GM21717 (cell line): ENCODE results near the gene COA6.
"Not testable (repeated sequence)": the region's sequence is repeated elsewhere in the genome, so short reads cannot be mapped to it uniquely, and the experiment has no call there.

ENCODE experiments used
- ATAC-seq: cut with Tn5 transposase; IDR thresholded peaks from one replicate; pipeline ENCODE4 v1.9.1; 2021; ENCODE audit warnings: mild to moderate bottlenecking, moderate library complexity; ENCODE audit not compliant: unreplicated experiment

Gene COA6, protein sequence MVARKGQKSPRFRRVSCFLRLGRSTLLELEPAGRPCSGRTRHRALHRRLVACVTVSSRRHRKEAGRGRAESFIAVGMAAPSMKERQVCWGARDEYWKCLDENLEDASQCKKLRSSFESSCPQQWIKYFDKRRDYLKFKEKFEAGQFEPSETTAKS

DNA sequence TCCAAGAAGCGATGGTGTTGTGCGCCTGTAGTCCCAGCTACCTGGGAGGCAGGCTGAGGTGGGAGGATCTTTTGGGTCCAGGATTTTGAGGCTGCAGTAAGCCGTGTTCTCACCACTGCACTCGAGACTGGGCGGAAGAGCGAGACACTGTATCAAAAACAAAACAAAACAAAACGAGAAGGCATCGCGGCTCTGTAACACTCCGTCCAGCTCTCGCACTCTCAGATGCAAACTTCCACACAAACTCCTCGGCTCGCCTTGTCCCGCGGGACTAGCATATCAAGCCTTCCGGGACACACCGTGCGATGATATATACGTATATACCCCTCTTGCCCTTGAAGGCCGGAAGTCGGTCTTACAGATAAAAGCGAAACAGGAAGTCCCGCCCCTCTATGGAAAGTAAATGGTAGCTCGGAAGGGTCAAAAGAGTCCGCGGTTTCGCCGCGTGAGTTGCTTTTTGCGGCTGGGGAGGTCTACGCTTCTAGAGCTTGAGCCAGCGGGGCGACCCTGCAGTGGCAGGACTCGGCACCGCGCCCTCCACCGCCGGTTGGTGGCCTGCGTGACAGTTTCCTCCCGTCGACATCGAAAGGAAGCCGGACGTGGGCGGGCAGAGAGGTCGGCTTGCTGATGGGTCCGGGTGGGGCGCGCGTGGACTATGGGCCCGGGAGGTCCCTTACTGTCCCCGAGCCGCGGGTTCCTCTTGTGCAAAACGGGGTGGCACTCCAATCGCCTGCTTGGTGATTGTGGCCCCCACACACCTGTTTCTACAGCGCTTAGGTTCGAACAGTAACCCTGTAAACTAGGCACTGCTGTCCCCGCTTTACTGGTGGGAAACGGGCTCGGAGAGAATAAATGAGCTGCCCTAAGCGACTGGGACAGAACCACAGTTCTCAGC is at the start of gene COA6:
TSS of gene COA6 (plus strand) at position 393 of the 895 bp plus-strand sequence. CDS start at position 404, 11 bp downstream.
- ATAC-seq = peak; percentile 96

DNA sequence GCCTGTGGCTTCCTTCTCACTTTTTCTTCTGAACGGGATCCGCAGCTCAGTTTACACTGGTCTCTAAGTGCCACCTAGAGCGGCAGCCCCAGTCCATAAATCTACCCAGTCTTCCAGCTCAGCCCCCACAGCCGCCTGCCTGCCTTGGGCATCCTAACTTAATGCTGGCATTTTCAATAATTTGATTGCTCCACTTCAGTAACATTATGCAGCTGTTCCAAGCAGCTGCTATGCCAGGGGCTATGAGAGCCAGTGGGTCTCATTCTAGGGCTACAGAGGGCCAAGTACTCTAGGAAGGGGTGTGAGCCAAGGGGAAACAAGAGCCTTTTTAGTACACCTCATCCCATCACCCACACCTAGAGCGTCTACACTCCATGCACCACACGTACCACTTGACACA is 48.4 kb upstream of the COA6 start:
- ATAC-seq = no peak

DNA sequence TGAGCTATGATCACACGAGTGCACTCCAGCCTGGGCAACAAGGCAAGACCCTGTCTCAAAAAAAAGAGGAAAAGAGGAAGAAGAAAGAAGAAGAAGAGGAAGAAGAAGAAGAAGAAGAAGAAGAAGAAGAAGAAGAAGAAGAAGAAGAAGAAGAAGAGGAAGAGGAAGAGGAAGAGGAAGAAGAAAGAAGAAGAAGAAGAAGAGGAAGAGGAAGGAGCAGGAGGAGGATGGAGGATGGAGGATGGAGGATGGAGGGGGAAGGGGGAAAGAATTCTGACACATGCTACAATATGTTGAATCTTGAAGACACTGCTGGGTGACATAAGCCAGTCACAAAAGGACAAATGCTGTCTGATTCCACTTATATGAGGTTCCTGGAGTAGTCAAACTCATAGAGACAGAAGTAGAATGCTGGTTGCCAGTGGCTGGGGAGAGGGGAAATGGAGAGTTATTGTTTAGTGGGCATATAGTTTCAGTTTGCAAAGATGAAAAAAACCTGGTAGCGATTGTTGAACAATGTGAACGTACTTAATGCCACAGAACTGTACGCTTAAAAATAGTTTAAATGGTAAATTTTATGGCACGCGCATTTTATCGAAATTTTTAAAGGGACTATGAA is 47.3 kb upstream of the COA6 start:
- ATAC-seq = peak; percentile 35

DNA sequence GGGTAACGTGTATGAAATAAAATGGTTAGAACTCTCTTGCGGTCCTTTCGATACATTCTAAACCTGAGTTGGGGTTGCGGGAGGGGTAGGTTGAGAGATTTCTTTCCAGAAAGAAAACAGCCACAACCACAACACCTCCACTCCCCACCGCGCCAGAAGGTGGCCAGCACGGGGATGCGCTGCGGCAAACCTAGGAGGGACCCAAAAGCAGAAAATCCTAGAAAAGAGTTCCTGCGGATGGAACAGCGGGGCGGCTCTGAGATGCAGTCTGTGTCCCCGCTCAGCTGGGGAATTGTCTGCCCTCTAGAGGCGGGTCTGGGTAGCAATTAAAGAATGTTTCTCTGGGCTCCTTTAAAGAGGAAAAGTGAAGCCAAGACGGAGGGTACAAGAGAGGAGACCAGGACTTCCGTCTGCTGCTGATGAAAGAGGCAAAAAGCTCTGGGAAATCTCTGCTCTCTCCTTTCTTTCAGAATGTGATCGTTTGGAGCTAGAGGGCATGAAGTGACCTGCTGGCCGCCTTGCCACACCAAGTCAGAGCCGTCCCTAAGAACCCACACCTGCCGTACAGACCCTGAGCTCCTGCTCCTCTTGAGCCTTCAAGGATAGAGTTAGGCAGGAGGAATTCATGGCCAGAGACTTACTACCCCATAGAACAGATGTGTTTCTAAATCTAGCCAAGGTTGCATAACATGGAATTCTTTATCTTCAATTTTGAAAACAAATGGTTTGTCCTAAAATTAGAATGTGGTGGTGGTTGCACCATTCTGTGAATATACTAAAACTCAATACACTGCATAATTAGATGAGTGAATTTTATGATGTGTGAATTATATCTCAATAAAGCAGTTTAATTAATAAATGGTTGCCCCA is 46.5 kb upstream of the COA6 start:
- ATAC-seq = peak; percentile 84

DNA sequence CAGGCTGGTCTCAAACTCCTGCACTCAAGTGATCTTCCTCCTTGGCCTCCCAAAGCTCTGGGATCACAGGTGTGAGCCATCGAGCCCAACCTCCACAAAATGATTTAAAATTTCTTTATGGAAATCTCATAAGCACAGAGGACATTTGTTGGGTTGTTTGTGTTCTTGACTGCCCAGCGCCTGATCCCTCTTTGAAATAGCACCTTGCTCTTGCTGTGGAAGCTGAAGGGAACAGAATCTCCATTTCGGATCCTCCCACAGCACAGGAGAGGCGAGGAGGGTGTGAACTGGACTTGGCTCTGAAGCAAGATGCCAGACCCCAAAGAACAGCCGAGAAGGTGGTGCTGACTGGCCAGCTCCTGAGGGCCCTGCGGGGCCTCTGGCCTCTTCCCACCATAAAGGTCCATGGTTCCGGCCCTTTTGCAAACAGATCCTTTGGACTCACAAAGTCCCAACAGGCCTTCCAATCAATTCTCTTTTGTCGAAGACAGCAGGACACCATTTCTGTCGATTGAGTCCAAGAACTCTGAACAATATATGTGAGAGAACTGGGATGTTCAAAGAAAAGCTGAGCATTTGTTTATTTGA is 45.6 kb upstream of the COA6 start:
- no peak for ATAC-seq

DNA sequence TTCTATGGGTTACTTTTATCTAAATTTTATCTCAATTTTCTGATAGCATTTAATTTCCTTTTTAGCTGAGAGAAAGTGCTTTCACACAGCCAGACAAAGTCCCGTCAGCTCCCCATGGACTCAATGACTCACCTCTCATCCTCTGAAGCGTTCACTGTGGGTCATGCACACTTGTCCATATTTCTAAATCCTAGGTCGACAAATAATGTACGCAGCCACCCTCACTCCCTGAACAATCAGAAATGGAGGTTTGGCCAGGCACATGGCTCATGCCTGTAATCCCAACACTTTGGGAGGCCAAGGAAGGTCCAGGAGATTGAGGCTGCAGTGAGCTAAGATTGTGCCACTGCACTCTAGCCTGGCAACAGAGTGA is 42.4 kb upstream of the COA6 start:
- no peak for ATAC-seq

DNA sequence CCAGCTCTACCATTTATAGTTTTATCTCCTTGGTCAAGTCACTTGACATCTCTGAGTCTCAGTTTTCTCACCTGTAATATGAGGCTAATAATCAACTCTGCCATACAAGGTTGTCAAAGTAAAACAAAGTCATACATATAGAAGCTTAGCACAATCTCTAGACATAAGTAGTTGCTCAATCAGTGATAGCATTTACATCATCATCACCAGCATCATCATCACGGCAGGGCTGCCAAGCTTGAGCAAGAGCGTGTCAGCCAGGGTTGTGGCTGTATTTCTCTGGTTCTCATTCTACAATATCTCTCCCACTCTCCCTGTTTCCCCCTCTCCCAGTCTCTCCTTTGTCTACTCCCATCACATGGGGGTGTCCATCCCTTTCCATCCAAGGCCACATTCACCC is 41.7 kb upstream of the COA6 start:
- ATAC-seq = no peak

DNA sequence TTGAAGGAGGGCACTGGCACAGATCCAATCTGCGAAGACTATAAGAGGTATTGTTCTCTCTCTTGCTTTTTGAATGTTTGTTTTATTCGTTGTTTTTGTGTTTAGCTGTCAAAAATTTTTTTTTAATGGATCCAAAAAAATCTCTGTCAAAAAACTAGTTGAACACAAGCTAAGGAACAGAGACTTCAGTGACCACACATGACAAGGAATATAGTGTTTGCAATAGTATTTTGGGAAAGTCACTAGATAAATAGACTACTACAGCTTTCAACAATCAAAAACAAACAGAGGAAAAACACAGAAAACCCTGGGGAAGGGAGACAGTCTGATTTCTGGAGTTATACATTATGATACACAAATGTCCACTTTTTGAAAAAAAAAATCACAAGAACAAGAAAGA is 36.9 kb upstream of the COA6 start:
- ATAC-seq = no peak

DNA sequence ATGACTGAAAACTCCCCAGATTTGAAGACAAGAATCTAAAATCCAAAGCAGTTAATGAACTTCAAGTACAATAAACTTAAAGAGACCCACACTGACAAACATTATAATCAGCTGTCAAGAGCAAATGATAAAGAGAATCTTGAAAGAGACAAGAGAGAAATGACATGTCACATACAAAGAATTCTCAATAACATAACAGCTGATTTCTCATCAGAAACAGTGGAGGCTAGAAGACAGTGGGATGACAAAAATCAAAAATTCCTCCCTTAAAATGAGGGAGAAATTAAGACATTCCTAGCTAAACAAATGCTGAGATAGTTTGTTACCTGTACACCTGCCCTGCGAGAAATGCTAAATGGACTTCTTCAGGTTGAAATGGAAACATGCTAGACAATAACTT is 36.0 kb upstream of the COA6 start:
- ATAC-seq = no peak

- no peak for ATAC-seq
These were observed 32.7 kb upstream of the COA6 start for GRCh38 chr1:234340528-234340927.

DNA sequence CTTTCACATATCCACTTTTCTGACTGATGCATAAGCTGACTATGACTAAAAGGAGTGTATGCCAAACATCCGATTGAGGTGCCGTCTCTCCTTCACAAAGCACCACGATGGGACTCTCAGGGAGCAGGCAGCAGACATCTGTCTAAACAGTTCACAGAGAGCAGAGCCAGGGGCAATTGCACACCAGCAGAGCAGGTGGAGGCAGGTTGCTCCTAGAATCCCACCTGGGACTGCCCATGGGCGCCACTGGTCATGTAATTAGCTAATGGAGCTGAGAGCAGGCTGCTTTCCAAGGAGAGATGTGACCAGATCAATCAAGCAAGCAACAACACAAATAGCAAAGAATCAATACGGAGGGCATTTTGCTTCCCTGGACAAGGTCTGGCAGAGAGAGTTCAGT is 30.5 kb upstream of the COA6 start:
- ATAC-seq = no peak

- ATAC-seq = no peak
These were observed 28.0 kb upstream of the COA6 start for GRCh38 chr1:234345237-234345636.

DNA sequence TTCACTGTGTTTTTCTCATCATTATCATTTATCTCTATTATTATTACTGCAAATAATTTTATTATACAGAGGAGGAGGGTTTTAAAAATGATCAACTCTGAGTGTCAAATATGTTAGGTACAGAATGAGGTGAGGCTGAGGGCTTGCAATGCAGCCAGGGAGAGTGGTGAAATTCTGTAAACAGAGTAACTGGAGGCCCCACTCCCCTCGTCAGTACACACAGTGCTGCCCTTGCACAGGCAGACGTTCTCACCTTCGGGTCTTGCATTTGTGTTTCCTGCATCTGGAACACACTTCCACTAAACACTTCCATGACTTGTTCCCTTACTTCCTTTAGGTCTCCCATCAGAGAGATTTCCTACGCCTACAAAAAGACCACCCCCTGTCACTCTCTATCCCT is 24.3 kb upstream of the COA6 start:
- no peak for ATAC-seq

DNA sequence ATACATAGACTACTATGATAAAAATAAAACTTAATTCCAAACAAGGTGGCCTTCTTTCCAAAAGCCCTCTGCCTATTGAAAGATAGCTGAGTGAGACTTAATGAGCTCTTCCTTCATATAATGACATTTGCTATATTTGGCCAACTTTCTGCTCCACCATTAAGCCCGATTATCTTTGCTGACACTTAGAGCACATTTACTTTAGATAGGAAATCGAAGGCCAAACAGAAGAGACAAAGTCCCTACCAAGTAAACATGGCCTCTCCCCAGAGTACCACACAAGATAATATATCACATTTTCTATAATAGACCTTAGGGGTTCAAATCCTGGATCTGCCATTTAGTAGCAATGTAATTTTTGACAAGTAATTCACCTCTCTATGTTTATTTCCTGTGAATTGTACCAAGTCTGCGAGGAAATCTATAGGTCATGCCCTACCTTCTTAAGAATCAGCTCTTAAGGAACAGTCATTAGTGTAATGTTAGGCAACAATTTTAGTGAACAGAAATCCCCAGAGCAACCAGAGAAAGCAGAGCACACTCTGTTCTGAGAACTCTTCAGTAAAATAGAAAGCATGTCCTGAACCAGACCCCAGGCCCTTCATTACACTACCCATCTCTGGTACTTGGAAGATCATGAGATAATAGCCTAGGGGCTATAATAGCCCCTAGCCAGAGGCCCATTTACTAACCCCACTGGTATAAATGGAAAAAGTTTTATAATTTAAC is 17.3 kb upstream of the COA6 start:
- no peak for ATAC-seq

- ATAC-seq = not testable (repeated sequence)
These were observed 16.5 kb upstream of the COA6 start for GRCh38 chr1:234356615-234357269.

DNA sequence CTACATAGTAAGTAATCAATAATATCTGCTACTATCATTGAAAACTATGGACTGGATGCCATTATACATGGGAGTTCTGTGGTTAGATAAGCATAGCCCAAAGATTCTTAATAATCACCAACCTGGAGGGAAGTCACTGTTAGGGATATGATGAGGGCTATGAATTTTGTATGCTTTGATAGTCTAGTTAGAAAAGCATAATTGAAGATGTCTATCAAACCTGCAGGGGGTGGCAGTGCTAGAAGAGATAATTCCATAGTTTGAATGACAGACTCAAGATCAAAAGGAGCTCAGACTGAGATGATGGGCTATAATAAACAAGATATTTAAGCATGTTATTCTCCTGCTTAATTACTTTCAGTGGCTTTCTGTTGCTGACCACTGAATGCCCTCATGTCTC is 15.4 kb upstream of the COA6 start:
- ATAC-seq = no peak

- no peak for ATAC-seq
These were observed 12.1 kb upstream of the COA6 start for GRCh38 chr1:234361102-234361603.

- no peak for ATAC-seq
These were observed 10.7 kb upstream of the COA6 start for GRCh38 chr1:234362558-234362957.

DNA sequence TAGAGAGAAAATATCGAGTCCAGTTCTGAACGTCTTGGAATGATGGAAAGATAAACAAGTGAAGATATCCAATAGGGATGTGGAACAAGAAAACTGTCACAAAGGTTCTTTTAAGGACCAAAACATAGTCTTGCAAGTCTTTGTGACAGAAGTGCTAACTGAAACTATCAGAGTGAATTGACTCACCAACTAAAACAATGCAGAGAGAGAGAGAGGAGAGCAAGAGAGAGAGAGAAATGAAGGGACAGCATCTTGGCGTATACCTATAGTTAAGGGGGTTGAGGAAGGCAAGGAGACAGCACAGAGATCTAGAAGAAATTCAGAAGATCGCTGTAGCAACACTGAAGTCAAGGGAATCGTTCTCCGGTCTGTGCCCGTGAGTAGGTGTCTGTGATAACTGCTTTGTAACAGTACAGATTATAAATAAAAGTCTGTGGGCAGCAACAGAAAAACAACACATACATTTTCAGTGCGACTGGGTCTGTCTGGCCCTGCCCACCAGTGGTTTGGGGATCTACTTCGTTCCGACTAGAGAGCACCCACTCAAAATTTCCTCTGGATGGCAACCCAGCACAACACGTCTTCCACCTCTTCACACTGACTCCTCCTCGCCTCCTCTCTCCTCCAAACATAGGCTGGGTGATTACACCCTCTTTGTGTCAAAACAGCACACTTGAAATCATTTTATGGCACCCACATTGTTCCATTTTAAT is 4.8 kb upstream of the COA6 start:
- no peak for ATAC-seq
